ENCODE data around the gene SLITRK6.
"Not testable (repeated sequence)": the region's sequence is repeated elsewhere in the genome, so short reads cannot be mapped to it uniquely, and the experiment has no call there.

The SLITRK6 gene

DNA sequence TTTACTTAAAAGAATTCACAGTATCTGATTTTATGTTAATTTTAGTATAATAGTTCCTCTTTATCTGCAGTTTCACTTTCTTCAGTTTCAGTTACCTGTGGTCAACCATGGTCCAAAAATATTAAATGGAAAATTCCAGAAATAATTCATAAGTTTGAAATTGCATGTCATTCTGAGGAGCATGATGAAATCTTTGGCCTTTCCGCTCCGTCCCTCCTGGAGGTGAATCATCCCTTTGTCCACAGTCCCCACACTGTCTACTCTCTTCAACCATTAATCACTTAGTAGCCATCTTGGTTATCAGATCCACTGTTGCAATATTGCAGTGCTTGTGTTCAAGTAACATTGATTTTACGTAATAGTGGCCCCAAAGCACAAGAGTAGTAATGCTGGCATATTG is 26.9 kb downstream of the SLITRK6 start:
- ATAC-seq (ENCODE audit: low read depth) (no peak), DNase-seq (ENCODE audit: low spot score in 2 of 2) (no peak)
- no peaks in the 10 kb centered on the region for H3K27me3 Mint-ChIP-seq
- H3K36me3 Mint-ChIP-seq: no peaks in the 10 kb centered on the region
- no peak overlapping the region for H3K4me3 Mint-ChIP-seq
- H3K9me3 Mint-ChIP-seq: peaks cover 9% of the 10 kb centered on the region
- H3K27ac Mint-ChIP-seq: no peak overlapping the region
- peaks cover 2% of the 10 kb centered on the region for H3K4me1 Mint-ChIP-seq

DNA sequence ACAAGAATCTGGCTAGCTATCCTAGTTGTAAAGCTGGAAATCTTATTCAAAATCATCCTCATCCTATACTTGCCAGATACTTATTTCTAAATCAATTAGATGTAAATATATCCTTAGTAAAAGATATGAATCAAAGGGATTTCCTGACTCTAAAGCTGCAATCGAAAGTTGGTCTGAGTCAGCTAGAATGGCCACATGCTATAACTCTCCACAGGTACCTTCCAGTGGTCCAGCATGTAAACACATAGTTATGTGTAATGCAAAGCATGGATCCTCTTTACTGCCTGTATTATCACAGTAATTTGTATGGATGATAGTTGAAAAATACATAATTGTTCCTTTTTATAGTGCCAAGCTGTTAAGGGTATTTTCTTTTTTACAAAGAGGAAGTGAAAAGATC is 27.4 kb downstream of the SLITRK6 start:
- Mint-ChIP-seq H3K27ac (no peak overlapping the region), H3K4me3 (no peak overlapping the region), H3K36me3 (no peaks in the 10 kb centered on the region), H3K4me1 (peaks cover 2% of the 10 kb centered on the region), H3K27me3 (no peaks in the 10 kb centered on the region), H3K9me3 (peaks cover 7% of the 10 kb centered on the region)
- no peak for DNase-seq (ENCODE audit: low spot score in 2 of 2)
- ATAC-seq (ENCODE audit: low read depth): no peak

- Mint-ChIP-seq H3K27ac (no peak overlapping the region), H3K36me3 (no peaks in the 10 kb centered on the region), H3K4me3 (no peak overlapping the region), H3K9me3 (peaks cover under 1% of the 10 kb centered on the region), H3K4me1 (peaks cover 2% of the 10 kb centered on the region), H3K27me3 (no peaks in the 10 kb centered on the region)
- no peak for ATAC-seq (ENCODE audit: low read depth)
- DNase-seq (ENCODE audit: low spot score in 2 of 2): no peak
These were observed 30.3 kb downstream of the SLITRK6 start for GRCh38 chr13:85768946-85769345.

DNA sequence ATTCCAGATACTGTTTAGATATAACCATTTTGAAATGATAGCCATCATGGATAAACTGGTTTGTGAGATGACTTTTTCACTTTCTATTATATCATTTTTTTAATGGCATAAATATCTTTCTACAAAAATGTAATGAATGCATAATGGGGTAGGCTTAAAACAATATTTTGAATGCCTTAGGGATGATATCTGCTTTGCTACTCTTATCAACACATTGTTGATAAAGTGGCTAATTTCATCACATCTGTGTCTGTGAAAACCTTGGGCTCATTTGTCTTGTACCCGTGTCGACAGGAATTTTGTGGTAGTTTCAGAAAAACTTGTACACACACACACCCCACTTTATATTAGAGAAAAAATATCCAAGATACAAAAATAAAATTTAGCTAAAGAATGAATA is 44.1 kb downstream of the SLITRK6 start:
- no peaks in the 10 kb centered on the region for H3K27me3 Mint-ChIP-seq
- H3K36me3 Mint-ChIP-seq: no peaks in the 10 kb centered on the region
- ATAC-seq (ENCODE audit: low read depth) (no peak), DNase-seq (ENCODE audit: low spot score in 2 of 2) (no peak)
- no peaks in the 10 kb centered on the region for H3K4me1 Mint-ChIP-seq
- no peak overlapping the region for H3K4me3 Mint-ChIP-seq
- H3K27ac Mint-ChIP-seq: no peak overlapping the region
- H3K9me3 Mint-ChIP-seq: no peaks in the 10 kb centered on the region

GRCh38 chr13:85743201-85743770 is 55.9 kb downstream of the SLITRK6 start:
- not testable (repeated sequence) for H3K4me1 Mint-ChIP-seq; H3K27me3 Mint-ChIP-seq; H3K4me3 Mint-ChIP-seq; H3K9me3 Mint-ChIP-seq; ATAC-seq (ENCODE audit: low read depth); DNase-seq (ENCODE audit: low spot score in 2 of 2); H3K27ac Mint-ChIP-seq; H3K36me3 Mint-ChIP-seq

Measured in memory B cell (primary cell).